LNCaP clone FGC (cell line): ENCODE measurements around the gene CTSL.

Experiments used
- DNase-seq: peaks from one replicate; pipeline ENCODE4 v3.0.0-alpha.2; 2011; ENCODE audit warnings: low read depth
- H3K4me3 ChIP-seq: 2 replicates; pipeline ENCODE4 v1.5.1; 2011; ENCODE audit warnings: mild to moderate bottlenecking, low read depth, low read length, control low read depth
- TF ChIP-seq, protein P1 (sequence below): IDR thresholded peaks from 2 replicates; pipeline ENCODE4 v1.5.1; 2012; ENCODE audit warnings: mild to moderate bottlenecking; ENCODE audit not compliant: control insufficient read depth, insufficient read depth; ENCODE audit errors: extremely low read depth

The CTSL gene

DNA sequence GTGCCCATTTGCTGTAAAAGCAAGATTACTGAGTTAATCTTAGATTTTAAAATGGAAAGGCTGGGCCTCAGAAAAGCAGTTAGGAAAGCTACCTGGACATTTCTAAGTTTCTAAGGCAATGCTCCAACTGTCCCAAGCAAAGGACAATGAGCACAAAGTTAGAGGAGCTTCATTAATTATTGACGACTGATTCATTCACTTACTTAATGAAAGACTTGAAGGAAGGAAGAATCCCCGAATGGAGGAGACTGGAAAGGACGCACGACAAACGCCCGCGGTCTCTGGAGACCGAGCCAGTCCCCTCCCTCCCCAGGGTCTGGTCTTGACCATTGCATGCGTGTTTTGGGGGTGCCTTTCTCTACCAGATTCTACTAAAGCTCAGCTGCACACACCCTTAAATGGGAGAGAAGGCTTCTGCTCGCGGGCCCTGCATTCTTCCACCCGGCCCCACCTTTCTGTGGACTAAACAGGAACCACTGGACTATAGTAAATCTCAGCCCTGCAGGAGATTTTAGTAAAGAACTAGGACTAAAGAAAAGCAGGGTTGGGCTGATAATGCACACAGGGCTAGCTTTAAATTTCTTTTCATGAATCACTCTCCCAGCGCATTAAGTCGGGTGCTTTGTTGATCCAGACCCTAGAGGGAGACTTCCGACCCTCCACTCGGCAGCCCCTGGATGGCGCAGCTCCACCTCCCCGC is 44.8 kb downstream of the CTSL start:
- no peak for DNase-seq
- TF ChIP-seq, protein P1, sequence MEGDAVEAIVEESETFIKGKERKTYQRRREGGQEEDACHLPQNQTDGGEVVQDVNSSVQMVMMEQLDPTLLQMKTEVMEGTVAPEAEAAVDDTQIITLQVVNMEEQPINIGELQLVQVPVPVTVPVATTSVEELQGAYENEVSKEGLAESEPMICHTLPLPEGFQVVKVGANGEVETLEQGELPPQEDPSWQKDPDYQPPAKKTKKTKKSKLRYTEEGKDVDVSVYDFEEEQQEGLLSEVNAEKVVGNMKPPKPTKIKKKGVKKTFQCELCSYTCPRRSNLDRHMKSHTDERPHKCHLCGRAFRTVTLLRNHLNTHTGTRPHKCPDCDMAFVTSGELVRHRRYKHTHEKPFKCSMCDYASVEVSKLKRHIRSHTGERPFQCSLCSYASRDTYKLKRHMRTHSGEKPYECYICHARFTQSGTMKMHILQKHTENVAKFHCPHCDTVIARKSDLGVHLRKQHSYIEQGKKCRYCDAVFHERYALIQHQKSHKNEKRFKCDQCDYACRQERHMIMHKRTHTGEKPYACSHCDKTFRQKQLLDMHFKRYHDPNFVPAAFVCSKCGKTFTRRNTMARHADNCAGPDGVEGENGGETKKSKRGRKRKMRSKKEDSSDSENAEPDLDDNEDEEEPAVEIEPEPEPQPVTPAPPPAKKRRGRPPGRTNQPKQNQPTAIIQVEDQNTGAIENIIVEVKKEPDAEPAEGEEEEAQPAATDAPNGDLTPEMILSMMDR: no peak
- H3K4me3 ChIP-seq: no peak overlapping the region

DNA sequence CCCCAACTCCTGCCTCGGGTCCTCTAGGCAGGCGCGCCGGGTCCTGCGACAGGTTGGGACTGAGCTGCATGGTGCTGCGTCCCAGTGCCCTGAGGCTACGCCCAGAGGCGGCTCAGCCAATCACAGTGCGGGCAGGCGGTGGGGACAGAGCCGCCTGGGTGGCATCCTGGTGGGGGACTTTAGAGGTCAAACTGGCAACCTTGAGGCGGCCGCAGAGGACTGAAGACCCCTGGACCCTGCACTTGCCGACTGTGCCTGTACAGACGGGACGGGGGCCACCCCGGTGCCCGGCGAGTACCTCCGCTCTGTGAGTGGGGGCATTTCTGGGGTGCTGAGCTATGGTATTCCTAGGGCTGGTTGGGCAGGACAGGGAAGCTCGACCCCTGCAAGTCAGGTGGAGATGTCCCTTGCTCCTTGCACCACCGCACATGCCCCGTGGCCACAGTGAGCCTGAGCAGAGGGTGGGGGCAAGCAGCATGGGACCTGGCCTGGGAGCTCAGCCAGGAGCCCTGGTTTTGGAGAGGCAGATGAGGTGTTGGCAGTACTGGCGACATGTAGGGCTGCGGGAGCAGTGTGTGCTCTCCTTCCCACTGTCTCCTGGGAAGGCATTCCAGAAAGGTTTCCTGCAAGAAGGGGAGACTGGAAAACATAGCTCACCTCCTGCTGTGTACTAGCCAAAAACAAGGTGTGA is 45.5 kb downstream of the CTSL start:
- DNase-seq: no peak
- no peak overlapping the region for H3K4me3 ChIP-seq
- TF ChIP-seq, protein P1: no peak

GRCh38 chr9:87776481-87777379 is 50.8 kb downstream of the CTSL start:
- TF ChIP-seq, protein P1: no peak
- no peak for DNase-seq
- H3K4me3 ChIP-seq: no peak overlapping the region

DNA sequence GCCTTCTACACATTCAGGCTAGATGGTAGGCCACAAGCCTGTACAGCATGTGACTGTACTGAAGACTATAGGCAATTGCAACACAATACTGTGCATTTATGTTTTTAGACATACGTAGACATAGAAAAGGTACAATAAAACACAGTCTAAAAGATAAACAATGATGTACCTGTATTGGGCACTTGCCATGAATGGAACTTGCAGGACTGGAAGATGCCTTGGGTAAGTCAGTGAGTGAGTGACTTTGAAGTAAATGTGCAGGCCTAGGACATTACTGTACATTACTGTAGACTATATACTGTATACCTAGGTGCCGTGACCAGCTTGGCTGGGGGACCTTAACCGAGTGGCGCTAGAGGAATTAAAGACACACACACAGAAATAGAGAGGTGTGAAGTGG is 53.1 kb downstream of the CTSL start:
- TF ChIP-seq, protein P1: no peak
- H3K4me3 ChIP-seq: no peak overlapping the region
- DNase-seq: peak; percentile 52
